A549 (cell line): ENCODE data around the gene OR6K2.

Source experiments
- CBX8 ChIP-seq: fragments of 200-600 bp; sonication (generic); IDR thresholded peaks from 2 replicates; pipeline ENCODE4 v1.6.1; 2016
- CTCF ChIP-seq: fragments of >200 bp; sonication (Bioruptor Twin); formaldehyde crosslinking; IDR thresholded peaks from 3 replicates; pipeline ENCODE4 v1.5.1; 2016
- GATA3 ChIP-seq: IDR thresholded peaks from 2 replicates; pipeline ENCODE4 v1.6.1; 2012; ENCODE audit warnings: borderline replicate concordance
- POLR2A ChIP-seq: IDR thresholded peaks from 2 replicates; pipeline ENCODE4 v1.6.1; 2012; ENCODE audit warnings: mild to moderate bottlenecking, low read length
- RAD21 ChIP-seq, 2 experiments: fragments of >200 bp in 1 of 2; sonication (Bioruptor Twin) in 1 of 2; formaldehyde crosslinking in 1 of 2; IDR thresholded peaks in 1 of 2; conservative IDR thresholded peaks in 1 of 2; 2 replicates in 1 of 2; 3 replicates in 1 of 2; pipeline ENCODE4 v1.6.1; 2012 to 2018; ENCODE audit warnings: inconsistent platforms in 1 of 2
- TF ChIP-seq, protein P1 (sequence below): IDR thresholded peaks from 2 replicates; pipeline ENCODE4 v1.6.1; 2012
- TF ChIP-seq, protein P2 (sequence below): fragments of 200-600 bp; sonication (generic); IDR thresholded peaks from 2 replicates; pipeline ENCODE4 v1.6.1; 2016; ENCODE audit warnings: antibody characterized with exemption, mild to moderate bottlenecking, moderate library complexity

- no peak for TF ChIP-seq CBX8
- TF ChIP-seq GATA3 = no peak
- no peak for TF ChIP-seq CTCF
- no peak for TF ChIP-seq RAD21 (conservative IDR thresholded peaks at IDR 0.05 in 1 of 2, IDR thresholded peaks at IDR 0.05 in 1 of 2)
- TF ChIP-seq, protein P1, sequence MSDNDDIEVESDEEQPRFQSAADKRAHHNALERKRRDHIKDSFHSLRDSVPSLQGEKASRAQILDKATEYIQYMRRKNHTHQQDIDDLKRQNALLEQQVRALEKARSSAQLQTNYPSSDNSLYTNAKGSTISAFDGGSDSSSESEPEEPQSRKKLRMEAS = no peak
- no peak for TF ChIP-seq POLR2A
- TF ChIP-seq, protein P2, sequence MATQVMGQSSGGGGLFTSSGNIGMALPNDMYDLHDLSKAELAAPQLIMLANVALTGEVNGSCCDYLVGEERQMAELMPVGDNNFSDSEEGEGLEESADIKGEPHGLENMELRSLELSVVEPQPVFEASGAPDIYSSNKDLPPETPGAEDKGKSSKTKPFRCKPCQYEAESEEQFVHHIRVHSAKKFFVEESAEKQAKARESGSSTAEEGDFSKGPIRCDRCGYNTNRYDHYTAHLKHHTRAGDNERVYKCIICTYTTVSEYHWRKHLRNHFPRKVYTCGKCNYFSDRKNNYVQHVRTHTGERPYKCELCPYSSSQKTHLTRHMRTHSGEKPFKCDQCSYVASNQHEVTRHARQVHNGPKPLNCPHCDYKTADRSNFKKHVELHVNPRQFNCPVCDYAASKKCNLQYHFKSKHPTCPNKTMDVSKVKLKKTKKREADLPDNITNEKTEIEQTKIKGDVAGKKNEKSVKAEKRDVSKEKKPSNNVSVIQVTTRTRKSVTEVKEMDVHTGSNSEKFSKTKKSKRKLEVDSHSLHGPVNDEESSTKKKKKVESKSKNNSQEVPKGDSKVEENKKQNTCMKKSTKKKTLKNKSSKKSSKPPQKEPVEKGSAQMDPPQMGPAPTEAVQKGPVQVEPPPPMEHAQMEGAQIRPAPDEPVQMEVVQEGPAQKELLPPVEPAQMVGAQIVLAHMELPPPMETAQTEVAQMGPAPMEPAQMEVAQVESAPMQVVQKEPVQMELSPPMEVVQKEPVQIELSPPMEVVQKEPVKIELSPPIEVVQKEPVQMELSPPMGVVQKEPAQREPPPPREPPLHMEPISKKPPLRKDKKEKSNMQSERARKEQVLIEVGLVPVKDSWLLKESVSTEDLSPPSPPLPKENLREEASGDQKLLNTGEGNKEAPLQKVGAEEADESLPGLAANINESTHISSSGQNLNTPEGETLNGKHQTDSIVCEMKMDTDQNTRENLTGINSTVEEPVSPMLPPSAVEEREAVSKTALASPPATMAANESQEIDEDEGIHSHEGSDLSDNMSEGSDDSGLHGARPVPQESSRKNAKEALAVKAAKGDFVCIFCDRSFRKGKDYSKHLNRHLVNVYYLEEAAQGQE = no peak
Measured at GRCh38 chr1:158700552-158700951, at the start of gene OR6K2.
